SK-N-SH (cell line): ENCODE results near the gene ZNF791.

ENCODE experiments used
- CHD2 ChIP-seq: fragments of 150-350 bp; IDR thresholded peaks from 2 replicates; pipeline ENCODE4 v1.6.1; 2018; ENCODE audit warnings: low read length; ENCODE audit not compliant: partially characterized antibody
- EP300 ChIP-seq, 2 experiments: IDR thresholded peaks; 2 replicates each; pipeline versions ENCODE4 v1.4.0 to v1.6.1; 2012; ENCODE audit warnings: borderline replicate concordance in 1 of 2, low read depth in 1 of 2, low read length in 1 of 2
- EZH2phosphoT487 ChIP-seq: fragments of 200-600 bp; sonication (generic); IDR thresholded peaks from 2 replicates; pipeline ENCODE4 v1.6.1; 2017; ENCODE audit warnings: low read depth, mixed run types, mild to moderate bottlenecking, antibody characterized with exemption, moderate library complexity, borderline replicate concordance
- FOXM1 ChIP-seq: IDR thresholded peaks from 2 replicates; pipeline ENCODE4 v1.4.0; 2012; ENCODE audit warnings: low read depth, mild to moderate bottlenecking
- GABPA ChIP-seq: IDR thresholded peaks from 2 replicates; pipeline ENCODE4 v1.4.0; 2012; ENCODE audit warnings: low read depth, mild to moderate bottlenecking
- POLR2AphosphoS5 ChIP-seq: IDR thresholded peaks from 2 replicates; pipeline ENCODE4 v1.6.1; 2012; ENCODE audit warnings: low read depth, low read length
- RCOR1 ChIP-seq: fragments of 150-350 bp; IDR thresholded peaks from 2 replicates; pipeline ENCODE4 v1.6.1; 2017; ENCODE audit warnings: antibody characterized with exemption, low read length
- RFX5 ChIP-seq: IDR thresholded peaks from 2 replicates; pipeline ENCODE4 v1.6.1; 2012; ENCODE audit warnings: mild to moderate bottlenecking, improper control_type of control experiment, low read length
- SIN3A ChIP-seq: IDR thresholded peaks from 2 replicates; pipeline ENCODE4 v1.6.1; 2012; ENCODE audit warnings: low read depth, mild to moderate bottlenecking, low read length, moderate library complexity, borderline replicate concordance
- SMC3 ChIP-seq: IDR thresholded peaks from 2 replicates; pipeline ENCODE4 v1.6.1; 2012; ENCODE audit warnings: low read depth, low read length, improper control_type of control experiment
- TAF1 ChIP-seq: IDR thresholded peaks from 2 replicates; pipeline ENCODE4 v1.6.1; 2012; ENCODE audit warnings: low read depth, mild to moderate bottlenecking, low read length, moderate library complexity, borderline replicate concordance
- TCF12 ChIP-seq: IDR thresholded peaks from 2 replicates; pipeline ENCODE4 v1.4.0; 2012
- TF ChIP-seq, protein P1 (sequence below): fragments of 200-600 bp; sonication (generic); IDR thresholded peaks from 2 replicates; pipeline ENCODE4 v1.6.1; 2017; ENCODE audit warnings: antibody characterized with exemption, mild to moderate bottlenecking, moderate library complexity

GRCh38 chr19:12626958-12627357 lies 16.2 kb downstream of the ZNF791 start:
- TF ChIP-seq CHD2 (no peak), EZH2phosphoT487 (no peak), TAF1 (no peak), EP300 (IDR thresholded peaks at IDR 0.05; ENCODE audit: borderline replicate concordance in 1 of 2, low read depth in 1 of 2, low read length in 1 of 2) (no peak), GABPA (no peak), SIN3A (no peak), SMC3 (no peak), FOXM1 (no peak), POLR2AphosphoS5 (no peak), RFX5 (no peak), TCF12 (no peak), RCOR1 (no peak)
- TF ChIP-seq, protein P1, sequence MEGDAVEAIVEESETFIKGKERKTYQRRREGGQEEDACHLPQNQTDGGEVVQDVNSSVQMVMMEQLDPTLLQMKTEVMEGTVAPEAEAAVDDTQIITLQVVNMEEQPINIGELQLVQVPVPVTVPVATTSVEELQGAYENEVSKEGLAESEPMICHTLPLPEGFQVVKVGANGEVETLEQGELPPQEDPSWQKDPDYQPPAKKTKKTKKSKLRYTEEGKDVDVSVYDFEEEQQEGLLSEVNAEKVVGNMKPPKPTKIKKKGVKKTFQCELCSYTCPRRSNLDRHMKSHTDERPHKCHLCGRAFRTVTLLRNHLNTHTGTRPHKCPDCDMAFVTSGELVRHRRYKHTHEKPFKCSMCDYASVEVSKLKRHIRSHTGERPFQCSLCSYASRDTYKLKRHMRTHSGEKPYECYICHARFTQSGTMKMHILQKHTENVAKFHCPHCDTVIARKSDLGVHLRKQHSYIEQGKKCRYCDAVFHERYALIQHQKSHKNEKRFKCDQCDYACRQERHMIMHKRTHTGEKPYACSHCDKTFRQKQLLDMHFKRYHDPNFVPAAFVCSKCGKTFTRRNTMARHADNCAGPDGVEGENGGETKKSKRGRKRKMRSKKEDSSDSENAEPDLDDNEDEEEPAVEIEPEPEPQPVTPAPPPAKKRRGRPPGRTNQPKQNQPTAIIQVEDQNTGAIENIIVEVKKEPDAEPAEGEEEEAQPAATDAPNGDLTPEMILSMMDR = no peak
